B cell (primary cell): ENCODE results near the gene HLA-DQA2. TPM values are rescaled to one million over a fixed set of nuclear protein-coding genes. Genes with fewer than 3 reads are reported as not detected.
A peak's percentile ranks its signal among the peaks of the same experiment; 100 is the strongest.
"Not testable (repeated sequence)": the region's sequence is repeated elsewhere in the genome, so short reads cannot be mapped to it uniquely, and the experiment has no call there.

ENCODE experiments used
- ATAC-seq: fragments of 200-7000 bp; cut with Tn5 transposase; one replicate; pipeline ENCODE4 v1.10.0; 2021; ENCODE audit warnings: low read depth, mild to moderate bottlenecking, moderate number of reproducible peaks, moderate library complexity
- CTCF ChIA-PET: fragments of 350-600 bp; sonication (Branson Sonifier 250); formaldehyde crosslinking; loops from one replicate; lab custom pipeline; 2021; ENCODE audit warnings: antibody characterized with exemption, inconsistent platforms; lab: Charles Lee
- POLR2A ChIA-PET: fragments of 350-600 bp; sonication (Branson Sonifier 250); formaldehyde crosslinking; loops from one replicate; lab custom pipeline; 2021; ENCODE audit warnings: antibody characterized with exemption; lab: Charles Lee
- DNase-seq: peaks from one replicate; pipeline ENCODE4 v3.0.0; 2013
- H2AFZ ChIP-seq: 2 replicates; pipeline ENCODE4 v1.6.1; 2012; ENCODE audit warnings: mild to moderate bottlenecking, low read depth, low read length; ENCODE audit not compliant: insufficient read depth, poor library complexity, severe bottlenecking
- H3K27ac ChIP-seq, 2 donors: 1 replicate in 1 of 2; 2 replicates in 1 of 2; pipeline ENCODE4 v1.5.1; 2012 to 2013; ENCODE audit warnings: low read length in 2 of 2, mild to moderate bottlenecking in 2 of 2, moderate library complexity in 1 of 2
- H3K27me3 ChIP-seq, 4 experiments: fragments of 200-600 bp in 1 of 4; sonication (generic) in 1 of 4; replicated peaks in 1 of 4; 1 replicate in 2 of 4; 2 replicates in 2 of 4; pipeline versions ENCODE4 v1.6.1 to v1.7.0; 2013 to 2016; ENCODE audit warnings: low read length in 3 of 4, mild to moderate bottlenecking in 2 of 4, mixed read lengths in 1 of 4, moderate library complexity in 1 of 4; ENCODE audit not compliant: insufficient read depth in 4 of 4, control insufficient read depth in 3 of 4; ENCODE audit errors: control extremely low read depth in 1 of 4
- H3K36me3 ChIP-seq, 2 experiments: replicated peaks in 1 of 2; 1 replicate in 1 of 2; 2 replicates in 1 of 2; pipeline versions ENCODE4 v1.6.1 to v1.7.1; 2013; ENCODE audit warnings: low read length in 1 of 2; ENCODE audit not compliant: insufficient read depth in 2 of 2, control insufficient read depth in 1 of 2; ENCODE audit errors: control extremely low read depth in 1 of 2, extremely low read depth in 1 of 2
- H3K4me1 ChIP-seq, 2 donors: fragments of 200-600 bp in 1 of 2; sonication (generic) in 1 of 2; 1 replicate in 1 of 2; 2 replicates in 1 of 2; pipeline versions ENCODE4 v1.5.1 to v1.6.1; 2013 to 2017; ENCODE audit warnings: low read length in 2 of 2; ENCODE audit not compliant: control insufficient read depth in 2 of 2, insufficient read depth in 2 of 2
- H3K4me2 ChIP-seq: replicated peaks from 2 replicates; pipeline ENCODE3; 2012; ENCODE audit warnings: mild to moderate bottlenecking, low read depth, low read length; ENCODE audit not compliant: poor library complexity, severe bottlenecking
- H3K4me3 ChIP-seq, 5 experiments: fragments of 200-600 bp in 1 of 5; sonication (generic) in 1 of 5; 1 replicate in 3 of 5; 2 replicates in 2 of 5; pipeline versions ENCODE4 v1.5.1 to v1.7.0; 2011 to 2016; ENCODE audit warnings: low read length in 4 of 5, mild to moderate bottlenecking in 4 of 5, low read depth in 2 of 5, control low read depth in 1 of 5, moderate library complexity in 1 of 5; ENCODE audit not compliant: insufficient read depth in 1 of 5; ENCODE audit errors: control extremely low read depth in 1 of 5, extremely low read depth in 1 of 5
- H3K79me2 ChIP-seq: fragments of 200-600 bp; sonication (generic); one replicate; pipeline ENCODE4 v1.6.0; 2016; ENCODE audit warnings: low read length; ENCODE audit not compliant: control insufficient read depth, insufficient read depth
- H3K9ac ChIP-seq: fragments of 200-600 bp; sonication (generic); 2 replicates; pipeline ENCODE4 v1.6.1; 2017; ENCODE audit warnings: mild to moderate bottlenecking, low read length, moderate library complexity
- H3K9me3 ChIP-seq, 3 donors: one replicate each; pipeline versions ENCODE4 v1.6.1 to v1.7.1; 2013; ENCODE audit warnings: low read length in 2 of 3; ENCODE audit not compliant: control insufficient read depth in 2 of 3, insufficient read depth in 1 of 3; ENCODE audit errors: control extremely low read depth in 1 of 3
- H4K20me1 ChIP-seq: 2 replicates; pipeline ENCODE4 v1.6.0; 2012; ENCODE audit warnings: mild to moderate bottlenecking, low read length; ENCODE audit not compliant: insufficient read depth, control insufficient read depth, poor library complexity, severe bottlenecking
- H3K27ac Mint-ChIP-seq: one replicate; pipeline ENCODE4 v1.8.0; 2021; ENCODE audit warnings: mixed read lengths
- H3K27me3 Mint-ChIP-seq: one replicate; pipeline ENCODE4 v1.8.0; 2021; ENCODE audit warnings: mixed read lengths
- H3K4me1 Mint-ChIP-seq: one replicate; pipeline ENCODE4 v1.8.0; 2021; ENCODE audit warnings: mixed read lengths
- H3K4me3 Mint-ChIP-seq: one replicate; pipeline ENCODE4 v1.8.0; 2021; ENCODE audit warnings: mixed read lengths
- H3K9me3 Mint-ChIP-seq: one replicate; pipeline ENCODE4 v1.8.0; 2022; ENCODE audit warnings: mixed read lengths; ENCODE audit not compliant: insufficient read depth
- CTCF ChIP-seq: fragments of 200-600 bp; IDR thresholded peaks from one replicate; pipeline ENCODE4 v1.8.0; 2022; ENCODE audit warnings: antibody characterized with exemption, mild to moderate bottlenecking
- EZH2 ChIP-seq: IDR thresholded peaks from 2 replicates; pipeline ENCODE4 v1.6.1; 2012; ENCODE audit warnings: borderline replicate concordance, low read depth, mild to moderate bottlenecking, moderate library complexity, low read length; ENCODE audit not compliant: insufficient read depth, poor library complexity, severe bottlenecking
- WGBS: methylation state at CpG from one replicate; pipeline ENCODE4 v1.1.5; 2013; ENCODE audit warnings: missing lambda C conversion rate; ENCODE audit not compliant: insufficient coverage; 5-methylcytosine and 5-hydroxymethylcytosine counted together
- intact Hi-C: fragments of 100-400 bp; cut with micrococcal nuclease; formaldehyde crosslinking; loops from one replicate; pipeline ENCODE4 v1.10.0; 2022
- polyA plus RNA-seq: library from polyadenylated mRNA; depleted of rRNA; stranded (reverse); fragments of >200 nt; gene quantifications from 2 replicates; pipeline ENCODE4 v1.2.3, GENCODE V29; 2012
- total RNA-seq, 2 donors: library from RNA; stranded (reverse); fragments of 120-200 nt in 1 of 2; gene quantifications; 1 replicate in 1 of 2; 2 replicates in 1 of 2; pipeline versions ENCODE4 v1.2.3 to v1.2.4, GENCODE V29; 2013 to 2022

HLA-DQA2 gene
- total and polyA plus RNA-seq, 2 donors (not counting 1 experiment from before 2014, with no cell fraction given): 14.5 to 171 TPM

DNA sequence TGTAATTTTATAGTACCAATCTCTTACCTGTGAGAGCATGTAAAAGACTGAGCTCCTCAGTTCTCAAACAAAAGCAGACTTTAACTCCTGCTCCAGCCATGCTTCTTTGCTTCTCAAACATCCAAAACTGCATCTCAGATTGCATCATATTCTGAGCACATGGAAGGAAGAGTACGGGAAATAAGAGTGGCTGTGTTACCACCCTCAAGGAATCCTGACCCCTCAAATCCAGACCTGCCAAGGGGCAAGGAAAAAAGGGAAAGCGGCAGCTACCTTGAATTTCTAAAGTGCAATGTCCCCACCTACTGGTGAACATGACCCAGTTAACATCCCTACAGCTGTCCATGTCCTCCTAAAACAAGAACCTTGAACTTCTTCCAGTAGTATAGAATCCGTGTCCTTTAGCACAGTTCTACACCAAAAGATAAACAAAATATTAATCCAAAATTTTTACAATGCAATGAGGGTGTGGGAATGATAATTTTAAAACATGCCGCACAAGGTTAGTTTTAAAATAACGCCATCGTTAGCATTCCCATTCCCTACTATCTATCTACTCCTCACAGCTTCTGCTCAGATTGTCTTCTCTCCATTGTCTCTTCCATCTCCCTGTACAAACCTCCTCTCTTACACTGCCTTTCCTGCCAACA lies 40.7 kb upstream of the HLA-DQA2 start:
- WGBS: no CpG with 5 or more reads among the region's 6 CpGs
- TF ChIP-seq CTCF: peak; percentile 64
- TF ChIP-seq EZH2: no peak
- CTCF ChIA-PET: interaction anchor here (0.7 to 4.4 kb wide), 47 partner anchors 8 to 457 kb away, joined by 3 to 131 read pairs (median 4); partner anchors contain the start of genes BTNL2, HLA-DQB1, HLA-DRA and PSMB9
- peak overlapping the region in 3 of 5 experiments; percentile 13 to 38 (median 27) for H3K4me3 ChIP-seq
- peak overlapping the region; percentile 40 for H2AFZ ChIP-seq
- H3K9me3 Mint-ChIP-seq: no peaks in the 10 kb centered on the region
- H3K27me3 Mint-ChIP-seq: peaks cover 3% of the 10 kb centered on the region
- peak overlapping the region; percentile 85 for H3K27ac Mint-ChIP-seq
- no peak overlapping the region for H3K27ac ChIP-seq
- no peaks in the 10 kb centered on the region for H3K9me3 ChIP-seq
- peak; percentile 71 for ATAC-seq
- intact Hi-C loops: loop anchor here (1.0 to 5.0 kb wide), 6 partner anchors 32 to 453 kb away; no protein-coding TSS in a partner anchor
- peaks cover 0 to 4% of the 10 kb centered on the region in 2 donors for H3K4me1 ChIP-seq
- peak overlapping the region; percentile 65 for H3K4me2 ChIP-seq
- H3K79me2 ChIP-seq: peaks cover 7% of the 10 kb centered on the region
- no peaks in the 10 kb centered on the region for H3K36me3 ChIP-seq
- POLR2A ChIA-PET: interaction anchor here (1.0 to 1.3 kb wide), 4 partner anchors 8 to 268 kb away, joined by 3 to 4 read pairs (median 4); no protein-coding TSS in a partner anchor
- no peak overlapping the region for H3K9ac ChIP-seq
- H3K27me3 ChIP-seq: peaks cover 0 to 6% (median 4%) of the 10 kb centered on the region in 4 experiments
- H4K20me1 ChIP-seq: no peaks in the 10 kb centered on the region
- peaks cover 18% of the 10 kb centered on the region for H3K4me1 Mint-ChIP-seq
- peak; percentile 79 for DNase-seq
- peak overlapping the region; percentile 84 for H3K4me3 Mint-ChIP-seq

GRCh38 chr6:32703347-32703746 lies 37.8 kb upstream of the HLA-DQA2 start:
- peaks cover 13% of the 10 kb centered on the region for H3K4me1 Mint-ChIP-seq
- no peak for TF ChIP-seq CTCF
- WGBS: 62% methylated on average over 2 of the region's 4 CpGs
- no peak overlapping the region for H2AFZ ChIP-seq
- ATAC-seq: no peak
- no peak overlapping the region for H3K4me2 ChIP-seq
- no peaks in the 10 kb centered on the region for H3K9me3 ChIP-seq
- H3K79me2 ChIP-seq: peaks cover 7% of the 10 kb centered on the region
- H3K36me3 ChIP-seq: no peaks in the 10 kb centered on the region
- H3K9me3 Mint-ChIP-seq: no peaks in the 10 kb centered on the region
- no peak for DNase-seq
- H3K4me1 ChIP-seq: peaks cover 0 to 4% of the 10 kb centered on the region in 2 donors
- intact Hi-C loops: loop anchor here (5.0 kb wide), 2 partner anchors 84 to 456 kb away; no protein-coding TSS in a partner anchor
- H4K20me1 ChIP-seq: no peaks in the 10 kb centered on the region
- peaks cover 3% of the 10 kb centered on the region for H3K27me3 Mint-ChIP-seq
- ChIA-PET CTCF (interaction anchor here (0.8 to 4.4 kb wide), 10 partner anchors 13 to 290 kb away, joined by 3 to 46 read pairs (median 6); partner anchors contain the start of gene TAP2), POLR2A (no interaction called here)
- H3K27me3 ChIP-seq: peaks cover 0 to 6% (median 4%) of the 10 kb centered on the region in 4 experiments
- no peak overlapping the region for H3K27ac Mint-ChIP-seq
- H3K27ac ChIP-seq: no peak overlapping the region
- H3K9ac ChIP-seq: no peak overlapping the region
- H3K4me3 ChIP-seq: no peak overlapping the region
- no peak overlapping the region for H3K4me3 Mint-ChIP-seq

DNA sequence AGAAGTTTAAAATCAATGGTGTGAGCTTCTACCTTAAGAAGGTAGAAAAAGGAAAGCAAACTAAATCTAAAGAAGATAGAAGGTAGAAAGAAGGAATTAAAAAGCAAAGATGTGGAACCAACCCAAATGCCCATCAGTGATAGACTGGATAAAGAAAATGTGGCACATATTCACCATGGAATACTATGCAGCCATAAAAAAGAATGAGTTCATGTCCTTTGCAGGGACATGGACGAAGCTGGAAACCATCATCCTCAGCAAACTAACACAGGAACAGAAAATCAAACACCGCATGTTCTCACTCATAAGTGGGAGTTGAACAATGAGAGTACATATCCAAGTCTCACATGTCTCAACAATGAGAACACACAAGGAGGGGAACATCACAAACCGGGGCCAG lies 36.0 kb upstream of the HLA-DQA2 start:
- H3K9me3 Mint-ChIP-seq, H3K4me1 Mint-ChIP-seq, H3K79me2 ChIP-seq, H3K9ac ChIP-seq, H3K27me3 ChIP-seq, H4K20me1 ChIP-seq, POLR2A ChIA-PET, ATAC-seq, H3K36me3 ChIP-seq, H3K27ac Mint-ChIP-seq, DNase-seq, H3K4me3 Mint-ChIP-seq, H2AFZ ChIP-seq, H3K4me3 ChIP-seq, H3K9me3 ChIP-seq, intact Hi-C loops, H3K27me3 Mint-ChIP-seq, H3K27ac ChIP-seq, H3K4me1 ChIP-seq, H3K4me2 ChIP-seq: not testable (repeated sequence)
- WGBS: no CpG with 5 or more reads among the region's 3 CpGs
- CTCF ChIA-PET: interaction anchor here (0.9 to 1.1 kb wide), 2 partner anchors 10 to 291 kb away, joined by 3 read pairs; no protein-coding TSS in a partner anchor
